HG03378 (cell line): ENCODE measurements around the gene PRSS36.
"Not testable (repeated sequence)": the region's sequence is repeated elsewhere in the genome, so short reads cannot be mapped to it uniquely, and the experiment has no call there.

Source experiments
- ATAC-seq: cut with Tn5 transposase; IDR thresholded peaks from one replicate; pipeline ENCODE4 v1.9.1; 2021; ENCODE audit warnings: mild to moderate bottlenecking, moderate library complexity; ENCODE audit not compliant: unreplicated experiment

PRSS36 gene

GRCh38 chr16:31149894-31150890 lies at the start of gene PRSS36:
Gene PRSS36 (minus strand): TSS chr16:31150066. CDS start chr16:31150035, 31 bp downstream.
- ATAC-seq = no peak

GRCh38 chr16:31199430-31200041 lies 49.7 kb upstream of the PRSS36 start:
- no peak for ATAC-seq

GRCh38 chr16:31198207-31198882 lies 48.5 kb upstream of the PRSS36 start:
- ATAC-seq = no peak

- ATAC-seq = no peak
Observed at GRCh38 chr16:31196324-31197088, 46.6 kb upstream of the PRSS36 start.

- not testable (repeated sequence) for ATAC-seq
Observed at GRCh38 chr16:31195861-31196260, 46.0 kb upstream of the PRSS36 start.

GRCh38 chr16:31194898-31195297 lies 45.0 kb upstream of the PRSS36 start:
- ATAC-seq = no peak

GRCh38 chr16:31193874-31194273 lies 44.0 kb upstream of the PRSS36 start:
- no peak for ATAC-seq

GRCh38 chr16:31192856-31193642 lies 43.2 kb upstream of the PRSS36 start:
- ATAC-seq = no peak

GRCh38 chr16:31191697-31192428 lies 42.0 kb upstream of the PRSS36 start:
- no peak for ATAC-seq

- ATAC-seq = no peak
Observed at GRCh38 chr16:31190818-31191444, 41.1 kb upstream of the PRSS36 start.

- ATAC-seq = no peak
Observed at GRCh38 chr16:31190061-31190460, 40.2 kb upstream of the PRSS36 start.

GRCh38 chr16:31189412-31189778 lies 39.5 kb upstream of the PRSS36 start:
- ATAC-seq = no peak

- ATAC-seq = no peak
Observed at GRCh38 chr16:31188450-31189411, 38.9 kb upstream of the PRSS36 start.

- ATAC-seq = no peak
Observed at GRCh38 chr16:31187808-31188189, 37.9 kb upstream of the PRSS36 start.

- ATAC-seq = no peak
Observed at GRCh38 chr16:31186930-31187807, 37.3 kb upstream of the PRSS36 start.

GRCh38 chr16:31186176-31186575 lies 36.3 kb upstream of the PRSS36 start:
- ATAC-seq = no peak

GRCh38 chr16:31185339-31185738 lies 35.5 kb upstream of the PRSS36 start:
- ATAC-seq = no peak
